ENCODE results near the gene ZNF433. TPM values are rescaled to one million over a fixed set of nuclear protein-coding genes. Genes with fewer than 3 reads are reported as not detected.

ZNF433 gene
- total RNA-seq, 2 experiments from 2014 or later = 0.76 to 1.9 TPM

DNA sequence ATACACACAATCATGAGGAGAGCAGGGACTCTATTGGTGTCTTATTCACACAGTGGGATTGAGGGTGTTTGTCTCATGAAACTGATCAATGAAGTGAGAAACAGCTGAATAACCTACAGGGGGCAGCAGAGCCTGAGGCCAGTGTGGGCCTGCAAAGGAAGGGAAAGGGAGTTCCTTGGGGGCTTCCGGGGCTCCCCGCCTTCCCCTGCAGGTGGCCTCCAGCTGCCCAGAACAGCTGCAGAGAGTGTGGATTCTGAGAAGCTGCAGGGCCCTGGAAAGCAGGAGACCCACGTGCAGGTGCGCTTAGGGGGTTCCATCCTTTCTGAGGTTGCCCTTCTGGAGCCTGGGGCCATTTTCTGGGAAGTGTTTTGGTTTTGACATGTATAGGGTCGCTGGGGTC is 50.5 kb downstream of the ZNF433 start:
- Histone ChIP-seq H3K4me3 (ENCODE audit: low read depth, low read length, poor library complexity, severe bottlenecking) (peak overlapping the region; percentile 10), H3K27ac (ENCODE audit: low read depth, low read length, poor library complexity, severe bottlenecking) (peak overlapping the region; percentile 53), H3K79me2 (ENCODE audit: insufficient read depth, low read depth, low read length) (peaks cover 21% of the 10 kb centered on the region), H3K4me2 (ENCODE audit: low read length) (peak overlapping the region; percentile 55), H3K9me2 (ENCODE audit: insufficient read depth, low read length) (no peaks in the 10 kb centered on the region), H3K4me1 (ENCODE audit: insufficient read depth, low read length, poor library complexity, severe bottlenecking) (peaks cover 54% of the 10 kb centered on the region), H2AFZ (ENCODE audit: low read length) (no peak overlapping the region), H4K20me1 (ENCODE audit: insufficient read depth, low read length) (peaks cover 5% of the 10 kb centered on the region; the same call in 1 of the 2 replicates), H3K9me3 (ENCODE audit: low read length) (peaks cover 32% of the 10 kb centered on the region), H3K36me3 (ENCODE audit: insufficient read depth, low read length) (peaks cover 25% of the 10 kb centered on the region)
- no TSS peak for BruUV-seq (replicated peaks)
- POLR2A ChIA-PET = interaction anchor here (0.6 to 0.7 kb wide), 2 partner anchors 61 to 147 kb away, joined by 3 read pairs; no protein-coding TSS in a partner anchor
- peak; percentile 92 for TF ChIP-seq CTCF (conservative IDR thresholded peaks at IDR 0.05; ENCODE audit: low read length)
- TF ChIP-seq EZH2phosphoT487 (IDR thresholded peaks at IDR 0.05; ENCODE audit: borderline replicate concordance, low read depth, low read length) = no peak
- intact Hi-C loops (cut with micrococcal nuclease; ENCODE audit: unreplicated experiment) = loop anchor here (5.0 kb wide), 1 partner anchor 172 kb away; the partner anchor contains the start of gene ZNF625
- peak; percentile 88 for DNase-seq (ENCODE audit: low spot score)
- CTCF ChIA-PET (ENCODE audit: unreplicated experiment) = interaction anchor here (0.6 to 0.7 kb wide), 2 partner anchors 18 to 20 kb away, joined by 4 to 7 read pairs; partner anchors contain the start of gene ZNF763

DNA sequence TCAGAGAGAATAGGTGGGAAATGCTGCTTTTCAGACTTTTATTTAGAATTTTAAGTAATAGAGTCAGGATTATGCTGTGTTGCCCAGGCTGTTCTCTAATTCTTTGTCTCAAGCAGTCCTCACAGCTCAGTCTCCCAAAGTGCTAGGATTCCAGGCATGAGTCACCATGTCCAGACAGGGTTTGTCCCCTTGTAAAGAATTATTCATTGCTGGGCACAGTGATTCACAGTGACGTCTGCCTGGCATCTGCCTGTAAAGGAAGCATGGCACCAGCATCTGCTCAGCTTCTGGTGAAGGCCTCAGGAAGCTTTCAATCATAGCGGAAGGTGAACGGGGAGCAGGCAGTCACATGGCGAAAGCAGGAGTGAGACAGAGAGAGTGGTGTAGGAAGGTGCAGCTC is 53.0 kb downstream of the ZNF433 start:
- Histone ChIP-seq H4K20me1 (ENCODE audit: insufficient read depth, low read length) (no peaks in the 10 kb centered on the region), H3K4me1 (ENCODE audit: insufficient read depth, low read length, poor library complexity, severe bottlenecking) (peaks cover 50% of the 10 kb centered on the region), H3K9me2 (ENCODE audit: insufficient read depth, low read length) (no peaks in the 10 kb centered on the region), H3K4me2 (ENCODE audit: low read length) (peak overlapping the region; percentile 66; the same call in 1 of the 2 replicates), H3K36me3 (ENCODE audit: insufficient read depth, low read length) (peaks cover 42% of the 10 kb centered on the region), H2AFZ (ENCODE audit: low read length) (no peak overlapping the region), H3K9me3 (ENCODE audit: low read length) (peaks cover 56% of the 10 kb centered on the region), H3K4me3 (ENCODE audit: low read depth, low read length, poor library complexity, severe bottlenecking) (no peak overlapping the region), H3K79me2 (ENCODE audit: insufficient read depth, low read depth, low read length) (peaks cover under 1% of the 10 kb centered on the region; the same call in 1 of the 2 replicates), H3K27ac (ENCODE audit: low read depth, low read length, poor library complexity, severe bottlenecking) (peak overlapping the region; percentile 89)
- BruUV-seq (replicated peaks) = no TSS peak
- TF ChIP-seq EZH2phosphoT487 (IDR thresholded peaks at IDR 0.05; ENCODE audit: borderline replicate concordance, low read depth, low read length) = no peak
- TF ChIP-seq CTCF (conservative IDR thresholded peaks at IDR 0.05; ENCODE audit: low read length) = no peak
- no peak for DNase-seq (ENCODE audit: low spot score)
- POLR2A ChIA-PET = interaction anchor here (0.6 kb wide), 1 partner anchor 1677 kb away, joined by 6 read pairs; no protein-coding TSS in a partner anchor
- CTCF ChIA-PET (ENCODE audit: unreplicated experiment) = no interaction called here
- intact Hi-C loops (cut with micrococcal nuclease; ENCODE audit: unreplicated experiment) = no loop called here

- peaks cover 33% of the 10 kb centered on the region for H3K4me1 ChIP-seq (ENCODE audit: insufficient read depth, low read length, poor library complexity, severe bottlenecking)
- H3K27ac ChIP-seq (ENCODE audit: low read depth, low read length, poor library complexity, severe bottlenecking) = no peak overlapping the region
- H3K9me2 ChIP-seq (ENCODE audit: insufficient read depth, low read length) = no peaks in the 10 kb centered on the region
- BruUV-seq (replicated peaks) = no TSS peak
- intact Hi-C loops (cut with micrococcal nuclease; ENCODE audit: unreplicated experiment) = no loop called here
- no peaks in the 10 kb centered on the region for H4K20me1 ChIP-seq (ENCODE audit: insufficient read depth, low read length)
- no peak overlapping the region for H3K4me3 ChIP-seq (ENCODE audit: low read depth, low read length, poor library complexity, severe bottlenecking)
- H3K9me3 ChIP-seq (ENCODE audit: low read length) = peaks cover 60% of the 10 kb centered on the region
- no peak for DNase-seq (ENCODE audit: low spot score)
- POLR2A ChIA-PET = no interaction called here
- CTCF ChIA-PET (ENCODE audit: unreplicated experiment) = no interaction called here
- TF ChIP-seq EZH2phosphoT487 (IDR thresholded peaks at IDR 0.05; ENCODE audit: borderline replicate concordance, low read depth, low read length) = no peak
- no peaks in the 10 kb centered on the region for H3K79me2 ChIP-seq (ENCODE audit: insufficient read depth, low read depth, low read length)
- H3K4me2 ChIP-seq (ENCODE audit: low read length) = no peak overlapping the region
- H2AFZ ChIP-seq (ENCODE audit: low read length) = no peak overlapping the region
- peaks cover 44% of the 10 kb centered on the region for H3K36me3 ChIP-seq (ENCODE audit: insufficient read depth, low read length)
Measured at GRCh38 chr19:11979527-11979926, 56.0 kb downstream of the ZNF433 start.
